ENCODE measurements around the gene MTG2. TPM values are rescaled to one million over a fixed set of nuclear protein-coding genes. Genes with fewer than 3 reads are reported as not detected.
A peak's percentile ranks its signal among the peaks of the same experiment; 100 is the strongest.

The MTG2 gene
- total RNA-seq, 3 donors from 2014 or later: 38.3 to 57.6 (median 49.8) TPM

DNA sequence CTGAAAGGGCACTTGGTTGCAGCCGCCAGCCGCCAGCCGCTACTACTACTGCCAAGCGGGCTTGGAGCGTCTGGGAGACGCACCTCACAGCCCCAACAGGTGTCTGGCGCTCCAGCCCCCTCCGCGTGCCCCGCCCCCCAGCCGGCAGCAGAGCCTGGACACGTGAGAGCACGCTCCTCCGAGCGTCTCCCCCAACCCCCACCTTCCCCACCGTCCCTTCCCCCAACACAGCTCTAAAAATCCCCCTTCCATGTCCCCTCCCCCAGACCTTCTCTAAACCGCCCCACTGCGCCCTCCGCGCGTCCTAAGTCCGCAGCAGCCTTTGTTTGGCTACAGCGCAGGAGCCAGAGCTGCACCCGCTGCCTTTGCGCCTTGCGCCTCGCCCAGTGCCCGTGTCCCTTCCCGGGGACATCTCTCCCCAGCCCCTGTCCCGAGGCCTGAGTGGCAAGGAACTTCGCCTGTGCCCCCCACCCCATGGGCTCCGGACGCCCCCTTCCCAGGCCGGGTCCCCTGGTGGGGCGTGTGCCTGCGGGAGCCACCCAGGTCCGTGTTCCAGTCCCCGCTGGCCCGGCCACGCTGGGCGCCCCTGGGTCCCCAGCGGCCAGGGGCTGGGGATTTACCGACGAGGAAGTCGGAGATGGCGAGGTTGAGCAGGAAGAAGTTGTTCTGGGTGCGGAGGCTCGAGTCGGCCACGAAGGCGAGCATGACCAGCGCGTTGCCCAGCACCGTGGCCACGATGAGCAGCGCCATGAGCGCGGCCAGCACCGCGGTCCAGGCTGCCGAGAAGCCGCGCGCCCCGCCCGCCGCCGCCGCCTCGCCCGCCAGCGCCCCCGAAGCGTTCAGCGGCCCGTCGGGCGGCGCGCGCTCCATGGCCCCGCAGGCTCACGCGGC is 36.5 kb downstream of the MTG2 start:
- no peaks in the 10 kb centered on the region for H3K36me3 Mint-ChIP-seq (ENCODE audit: insufficient read depth)
- peak; percentile 42 to 49 for ATAC-seq

DNA sequence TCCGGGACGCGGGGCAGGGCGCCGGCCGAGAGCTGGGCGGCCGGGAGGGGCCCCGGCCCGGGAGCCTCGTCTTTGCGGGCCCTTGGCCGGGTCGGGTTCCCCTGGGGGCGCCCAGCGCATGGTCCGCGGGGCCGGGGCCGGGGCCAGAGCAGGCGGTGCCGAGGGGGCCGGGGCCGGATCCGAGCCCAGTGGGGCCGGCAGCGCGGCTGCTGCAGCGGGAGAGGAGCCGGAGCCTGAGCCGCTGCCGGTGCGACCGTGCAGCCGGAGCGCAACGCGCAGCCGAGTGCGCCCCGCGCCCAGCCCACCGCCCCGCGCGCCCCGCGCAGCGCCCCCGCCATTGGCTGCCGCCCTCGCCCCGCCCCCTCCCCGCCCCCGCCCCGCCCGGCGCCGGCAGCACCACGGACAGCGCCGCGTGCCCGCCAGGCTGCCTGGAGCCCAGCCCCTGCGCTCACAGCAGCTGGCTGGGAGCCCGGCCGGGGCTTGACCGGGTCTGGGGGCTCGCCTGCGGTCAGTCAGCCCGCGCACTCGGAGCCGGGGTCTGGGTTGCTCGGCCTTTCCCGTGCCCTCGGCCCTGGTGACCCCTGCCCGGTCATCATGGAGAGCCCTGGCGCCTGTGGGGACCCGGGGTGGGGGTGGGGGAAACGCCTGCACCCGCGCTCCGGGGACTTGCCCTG is 37.3 kb downstream of the MTG2 start, which contains the start of gene HRH3:
Gene HRH3, minus strand, starts transcription at position 287 of the 674 bp plus-strand sequence. CDS start 308 bp downstream, outside the sequence.
- peaks cover 70% of the 10 kb centered on the region for H3K27me3 Mint-ChIP-seq (ENCODE audit: low read depth)

More for the DNA sequence above, 36.5 kb downstream of the MTG2 start:
- H3K27me3 Mint-ChIP-seq (ENCODE audit: low read depth): peaks cover 66% of the 10 kb centered on the region
- H3K4me1 Mint-ChIP-seq (ENCODE audit: low read depth): peaks cover 7% of the 10 kb centered on the region
- no peak for DNase-seq
- no peaks in the 10 kb centered on the region for H3K9me3 Mint-ChIP-seq
- H3K4me3 Mint-ChIP-seq: no peak overlapping the region

DNA sequence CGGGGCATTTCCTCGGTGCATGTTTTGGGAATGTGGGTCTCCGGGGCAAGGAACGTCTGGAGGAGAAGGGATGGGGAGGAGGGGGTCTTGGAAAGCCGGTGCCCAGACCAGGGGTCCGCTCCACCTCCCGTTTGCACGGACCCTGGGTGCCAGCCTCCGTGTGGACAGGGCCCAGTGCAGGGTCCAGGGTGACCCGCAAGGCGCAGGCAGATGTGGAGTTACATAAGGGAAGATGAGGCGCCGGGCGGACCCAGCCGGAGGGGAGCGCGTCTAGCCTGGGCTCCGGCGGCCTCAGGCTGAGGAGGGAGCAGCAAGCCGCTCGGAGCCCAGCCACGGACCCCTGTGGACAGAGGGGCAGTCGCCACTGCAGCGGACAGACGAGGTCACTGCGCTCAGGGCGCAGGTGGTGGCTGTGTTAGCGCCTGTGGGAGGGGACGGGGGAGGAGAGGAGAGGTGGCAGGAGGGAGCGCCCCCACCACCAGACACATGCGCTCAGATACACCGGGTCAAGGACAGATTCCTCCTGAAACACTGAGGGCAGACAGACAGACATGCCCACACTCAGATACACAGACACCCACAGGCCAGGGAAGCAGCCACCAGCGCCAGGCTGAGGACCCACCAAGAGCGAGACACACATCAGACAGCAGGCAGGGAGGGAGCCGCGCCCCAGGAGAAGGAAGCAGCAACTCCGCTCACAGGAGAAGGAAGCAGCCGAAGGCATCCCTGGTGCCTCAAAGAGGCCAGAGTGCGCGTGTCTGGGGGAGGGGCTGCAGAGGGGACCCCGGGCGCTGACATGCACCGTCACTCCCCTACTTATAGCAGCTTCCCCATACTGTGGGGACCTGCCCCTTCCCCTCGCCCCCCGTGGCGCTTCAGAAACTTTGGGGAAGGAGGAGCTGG is 38.1 kb downstream of the MTG2 start:
- peaks cover 7% of the 10 kb centered on the region for H3K4me1 Mint-ChIP-seq (ENCODE audit: low read depth)
- no peak for DNase-seq
- H3K27me3 Mint-ChIP-seq (ENCODE audit: low read depth): peaks cover 73% of the 10 kb centered on the region
- H3K4me3 Mint-ChIP-seq: peak overlapping the region; percentile 13
- no peaks in the 10 kb centered on the region for H3K9me3 Mint-ChIP-seq
- no peaks in the 10 kb centered on the region for H3K36me3 Mint-ChIP-seq (ENCODE audit: insufficient read depth)
- ATAC-seq: no peak

More for the DNA sequence above, 37.3 kb downstream of the MTG2 start, which contains the start of gene HRH3:
- peak; percentile 77 to 83 for ATAC-seq
- Mint-ChIP-seq H3K4me3 (peak within 1 kb of the TSS; percentile 13), H3K36me3 (ENCODE audit: insufficient read depth) (no peaks in the 10 kb centered on the region), H3K9me3 (no peaks in the 10 kb centered on the region), H3K4me1 (ENCODE audit: low read depth) (peaks cover 7% of the 10 kb centered on the region)
- DNase-seq: peak; percentile 29

DNA sequence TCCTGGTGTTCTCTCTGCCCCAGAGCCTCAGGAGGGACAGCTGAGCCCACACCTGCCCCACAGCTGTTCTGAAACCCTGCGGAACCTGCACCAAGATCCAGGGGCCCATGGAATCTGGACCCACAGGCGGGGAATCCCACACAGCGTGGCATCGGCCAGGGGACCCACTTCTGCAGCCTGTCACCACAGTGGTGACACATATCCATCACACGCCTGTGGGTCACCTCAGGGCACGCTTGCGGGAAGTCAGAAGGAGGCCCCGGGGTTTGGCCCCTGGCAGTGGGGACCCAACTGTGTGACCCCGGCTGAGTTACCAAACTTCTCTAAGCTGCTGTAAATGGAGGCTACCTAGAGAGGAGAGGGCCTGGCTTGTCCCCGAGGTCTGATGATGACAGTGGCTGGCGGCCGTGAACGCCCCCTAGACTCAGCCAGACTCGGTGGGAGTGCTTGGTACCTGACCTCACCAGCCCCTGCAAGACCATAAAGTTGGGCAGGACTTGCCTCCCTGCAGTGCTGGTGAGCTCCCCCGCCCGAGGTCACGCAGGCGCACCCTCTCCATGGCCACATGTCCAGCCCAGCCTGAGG is 39.5 kb downstream of the MTG2 start:
- DNase-seq (no peak), ATAC-seq (no peak)
- H3K9me3 Mint-ChIP-seq: no peaks in the 10 kb centered on the region
- peaks cover 7% of the 10 kb centered on the region for H3K4me1 Mint-ChIP-seq (ENCODE audit: low read depth)
- H3K4me3 Mint-ChIP-seq: no peak overlapping the region
- peaks cover 67% of the 10 kb centered on the region for H3K27me3 Mint-ChIP-seq (ENCODE audit: low read depth)
- H3K36me3 Mint-ChIP-seq (ENCODE audit: insufficient read depth): no peaks in the 10 kb centered on the region

DNA sequence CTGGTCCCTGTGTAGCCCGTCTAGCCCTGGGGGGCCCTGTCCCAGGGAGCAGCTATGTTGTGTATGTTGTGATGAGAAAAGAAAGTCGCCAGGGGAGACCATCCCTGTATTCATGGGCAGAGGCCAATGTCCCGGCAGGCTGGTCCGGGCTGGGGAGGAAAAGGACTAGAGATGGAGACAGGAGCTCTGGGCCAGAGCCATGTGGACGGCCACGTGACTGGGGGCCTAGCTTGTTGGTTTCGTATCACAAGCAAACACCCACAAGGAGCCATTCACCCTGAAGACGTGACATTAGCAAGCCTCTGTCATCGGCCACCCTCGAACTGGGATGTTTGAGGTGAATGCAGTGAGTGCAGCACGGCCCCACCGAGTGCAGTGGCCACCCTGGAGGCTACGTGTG is 40.1 kb downstream of the MTG2 start:
- H3K36me3 Mint-ChIP-seq (ENCODE audit: insufficient read depth): no peaks in the 10 kb centered on the region
- peaks cover 63% of the 10 kb centered on the region for H3K27me3 Mint-ChIP-seq (ENCODE audit: low read depth)
- H3K9me3 Mint-ChIP-seq: no peaks in the 10 kb centered on the region
- ATAC-seq (no peak), DNase-seq (no peak)
- H3K4me3 Mint-ChIP-seq: no peak overlapping the region
- peaks cover 7% of the 10 kb centered on the region for H3K4me1 Mint-ChIP-seq (ENCODE audit: low read depth)

DNA sequence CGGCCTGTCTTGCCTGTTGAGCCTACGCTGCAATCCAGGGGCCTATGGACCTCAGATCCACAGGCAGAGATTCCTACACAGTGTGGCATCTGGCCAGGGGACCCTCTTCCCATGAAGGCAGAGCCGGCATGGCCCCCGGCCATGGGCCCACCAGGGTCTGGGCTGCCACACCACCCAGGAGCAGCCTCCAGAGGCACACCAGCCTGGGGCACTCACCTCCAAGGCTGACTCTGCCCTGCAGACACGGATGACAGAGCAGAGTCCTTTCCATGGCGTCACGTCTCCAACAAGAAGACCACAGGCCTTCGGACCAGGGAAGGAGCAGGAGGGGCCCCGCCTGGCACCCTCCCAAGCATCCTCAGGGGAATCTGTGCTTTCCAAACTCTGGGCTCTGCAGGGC is 40.7 kb downstream of the MTG2 start:
- Mint-ChIP-seq H3K27me3 (ENCODE audit: low read depth) (peaks cover 59% of the 10 kb centered on the region), H3K4me1 (ENCODE audit: low read depth) (peaks cover 7% of the 10 kb centered on the region), H3K36me3 (ENCODE audit: insufficient read depth) (no peaks in the 10 kb centered on the region), H3K9me3 (no peaks in the 10 kb centered on the region), H3K4me3 (no peak overlapping the region)
- ATAC-seq (no peak), DNase-seq (no peak)

DNA sequence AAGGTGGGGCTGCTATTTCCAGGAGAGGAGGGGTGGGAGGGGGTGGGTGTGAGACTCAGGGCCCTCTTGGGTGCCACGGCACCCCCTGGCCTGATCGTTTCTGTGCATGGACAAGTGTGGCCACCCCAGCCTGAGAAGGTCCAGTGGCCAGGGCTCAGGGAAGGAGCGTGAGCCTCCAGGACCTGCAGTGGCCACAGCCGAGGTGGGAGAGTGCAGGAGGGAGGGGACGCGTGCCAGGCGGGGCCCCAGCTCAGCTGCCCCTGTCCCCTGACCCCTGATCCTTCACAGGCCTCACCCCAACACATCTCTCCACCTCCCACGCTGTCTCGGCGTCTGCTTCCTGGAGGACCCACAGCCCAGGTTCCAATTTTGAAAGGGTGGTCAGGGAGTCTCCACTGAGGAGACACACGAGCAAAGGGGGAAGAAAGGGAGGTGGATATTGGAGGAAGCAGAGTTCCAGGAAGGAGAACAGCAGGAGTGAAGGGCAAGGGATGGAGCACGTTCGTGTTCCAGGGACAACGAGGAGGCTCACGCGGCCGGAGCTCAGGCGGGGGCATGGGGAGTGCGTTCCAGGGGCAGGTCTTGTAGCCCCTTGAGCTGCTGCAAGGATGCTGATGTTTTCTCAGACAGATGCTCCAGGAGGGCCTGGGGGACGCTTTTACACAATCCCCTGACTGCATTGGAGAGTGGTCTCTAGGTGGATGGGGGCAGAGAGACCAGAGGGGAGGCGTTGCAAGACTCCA is 41.5 kb downstream of the MTG2 start:
- H3K36me3 Mint-ChIP-seq (ENCODE audit: insufficient read depth): no peaks in the 10 kb centered on the region
- no peaks in the 10 kb centered on the region for H3K9me3 Mint-ChIP-seq
- H3K4me1 Mint-ChIP-seq (ENCODE audit: low read depth): peaks cover 4% of the 10 kb centered on the region
- no peak for ATAC-seq
- DNase-seq: no peak
- H3K4me3 Mint-ChIP-seq: no peak overlapping the region
- H3K27me3 Mint-ChIP-seq (ENCODE audit: low read depth): peaks cover 52% of the 10 kb centered on the region

DNA sequence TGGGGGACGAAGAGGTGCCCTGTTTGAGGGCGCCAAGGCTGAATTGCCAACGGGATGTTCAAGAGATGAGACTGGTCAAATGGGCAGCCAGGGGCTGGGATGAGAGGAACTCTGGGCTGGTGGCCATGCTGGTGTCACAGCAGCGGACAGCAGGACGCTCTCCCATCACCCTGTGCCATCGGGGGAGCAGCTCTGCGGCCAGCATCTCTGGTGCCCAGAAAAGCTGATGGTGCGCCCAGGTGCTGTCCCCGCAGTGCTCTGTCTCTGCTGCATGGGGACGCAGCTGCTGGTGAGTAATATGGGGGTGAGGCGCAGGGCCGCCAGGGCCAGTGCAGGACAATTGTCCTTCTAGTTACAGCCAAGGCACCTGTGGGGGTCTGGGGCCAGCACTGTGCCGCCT is 42.2 kb downstream of the MTG2 start:
- H3K4me3 Mint-ChIP-seq: no peak overlapping the region
- no peaks in the 10 kb centered on the region for H3K9me3 Mint-ChIP-seq
- H3K36me3 Mint-ChIP-seq (ENCODE audit: insufficient read depth): no peaks in the 10 kb centered on the region
- peaks cover 4% of the 10 kb centered on the region for H3K4me1 Mint-ChIP-seq (ENCODE audit: low read depth)
- DNase-seq: no peak
- H3K27me3 Mint-ChIP-seq (ENCODE audit: low read depth): peaks cover 51% of the 10 kb centered on the region
- no peak for ATAC-seq

DNA sequence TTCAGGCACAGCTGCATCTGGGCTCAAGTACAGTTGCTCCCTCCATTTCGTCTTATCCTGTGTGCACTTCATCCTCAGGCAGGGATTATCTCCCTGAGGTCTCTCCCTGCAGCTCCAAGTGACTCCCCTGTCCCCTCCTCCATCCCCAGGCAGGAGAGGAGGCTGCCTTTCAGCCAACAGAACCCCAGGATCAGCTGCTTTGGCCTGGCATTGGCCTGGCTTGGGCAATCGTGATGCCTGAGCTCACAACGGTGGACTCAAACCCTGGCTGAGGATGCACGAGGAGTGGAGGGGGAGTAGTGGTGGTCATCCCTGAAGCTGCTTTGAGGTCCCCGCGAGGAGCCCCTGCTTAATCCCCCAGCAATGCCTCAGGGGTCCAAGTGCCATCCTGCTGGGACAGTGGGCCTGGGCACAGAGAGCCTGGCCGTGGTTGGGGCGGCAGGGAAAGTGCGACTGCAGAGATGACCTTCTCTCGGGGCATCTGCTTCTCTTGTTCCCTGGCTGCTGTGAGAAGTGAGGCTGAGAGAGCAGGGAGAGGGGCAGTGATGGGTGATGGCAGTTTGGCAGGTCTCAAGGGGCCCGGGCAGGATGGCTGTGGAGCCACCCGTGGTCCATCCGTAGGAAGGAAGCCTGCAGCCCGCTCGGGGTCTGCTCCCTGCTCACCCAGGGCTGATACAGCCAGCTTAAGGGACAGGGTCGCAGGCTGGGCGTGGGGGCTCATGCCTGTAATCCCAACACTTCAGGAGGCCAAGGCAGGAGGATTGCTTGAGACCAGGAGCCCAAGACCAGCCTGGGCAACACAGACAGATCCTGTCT is 43.2 kb downstream of the MTG2 start:
- ATAC-seq (no peak), DNase-seq (no peak)
- no peaks in the 10 kb centered on the region for H3K9me3 Mint-ChIP-seq
- peaks cover 46% of the 10 kb centered on the region for H3K27me3 Mint-ChIP-seq (ENCODE audit: low read depth)
- H3K36me3 Mint-ChIP-seq (ENCODE audit: insufficient read depth): no peaks in the 10 kb centered on the region
- peaks cover 1% of the 10 kb centered on the region for H3K4me1 Mint-ChIP-seq (ENCODE audit: low read depth)
- no peak overlapping the region for H3K4me3 Mint-ChIP-seq

DNA sequence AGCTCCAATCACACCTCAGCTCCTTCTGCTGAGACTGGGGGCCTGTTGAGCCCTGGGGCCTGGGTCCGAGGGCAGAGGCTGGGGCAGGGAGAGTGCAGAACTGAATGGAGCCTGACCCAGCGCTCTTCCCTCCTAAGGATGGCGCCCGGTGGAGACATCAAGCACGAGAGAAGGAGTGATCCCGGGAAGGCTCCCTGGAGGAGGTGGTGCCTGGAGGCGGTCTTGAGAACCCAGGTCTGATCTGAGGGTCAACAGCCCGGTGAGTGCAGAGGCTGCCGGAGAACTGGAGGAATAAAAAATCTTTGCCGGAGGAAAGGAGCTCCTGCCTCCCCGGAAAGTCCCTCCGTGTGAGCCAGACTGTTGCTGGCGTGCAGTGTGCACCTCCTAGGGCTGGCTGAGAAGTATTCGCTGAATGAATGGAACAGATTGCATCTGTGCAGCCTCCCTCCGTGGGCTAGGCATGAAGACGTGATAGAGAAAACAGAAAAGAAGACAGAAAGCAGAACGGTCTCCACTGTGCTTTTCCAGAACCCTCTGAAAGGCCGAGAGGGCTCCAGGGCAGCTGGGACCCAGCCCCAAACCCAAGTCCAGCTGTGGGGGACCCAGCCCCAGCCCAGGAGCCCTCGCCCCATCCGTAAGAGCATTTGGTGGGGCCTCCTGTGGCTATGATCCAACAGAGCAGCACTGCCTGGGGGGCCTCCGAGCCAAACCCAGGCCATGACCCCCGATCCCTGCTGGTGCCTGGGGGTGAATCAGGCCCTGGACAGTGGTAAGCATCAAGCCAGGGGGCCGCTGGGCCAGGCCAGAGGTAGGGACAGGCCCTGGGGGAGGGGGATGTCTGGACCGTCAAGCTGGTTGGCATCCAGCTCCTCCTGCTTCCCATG is 44.1 kb downstream of the MTG2 start:
- DNase-seq (no peak), ATAC-seq (no peak)
- Mint-ChIP-seq H3K36me3 (ENCODE audit: insufficient read depth) (no peaks in the 10 kb centered on the region), H3K27me3 (ENCODE audit: low read depth) (peaks cover 36% of the 10 kb centered on the region), H3K4me3 (no peak overlapping the region), H3K4me1 (ENCODE audit: low read depth) (no peaks in the 10 kb centered on the region), H3K9me3 (no peaks in the 10 kb centered on the region)

DNA sequence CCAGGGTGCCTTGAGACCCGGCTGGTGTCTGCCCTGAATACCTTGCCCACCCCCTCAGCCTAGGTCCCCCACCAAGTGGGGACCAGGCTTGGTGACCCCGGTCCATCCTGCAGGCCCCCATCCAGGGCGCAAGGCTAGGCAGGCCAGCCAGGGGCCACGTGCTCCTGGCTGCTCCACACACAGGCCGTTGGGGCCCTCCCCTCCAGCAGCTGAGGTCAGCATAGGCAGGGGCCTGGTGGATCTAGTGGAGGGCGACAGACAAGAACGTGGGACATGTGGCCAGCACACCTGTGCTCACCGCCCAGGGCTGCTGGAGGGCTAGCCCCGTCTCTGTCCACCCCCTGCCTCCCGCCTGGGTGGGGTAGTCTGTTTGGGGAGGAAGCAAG is 44.8 kb downstream of the MTG2 start:
- ATAC-seq: no peak
- H3K9me3 Mint-ChIP-seq: no peaks in the 10 kb centered on the region
- H3K36me3 Mint-ChIP-seq (ENCODE audit: insufficient read depth): no peaks in the 10 kb centered on the region
- no peaks in the 10 kb centered on the region for H3K4me1 Mint-ChIP-seq (ENCODE audit: low read depth)
- H3K4me3 Mint-ChIP-seq: no peak overlapping the region
- DNase-seq: no peak
- H3K27me3 Mint-ChIP-seq (ENCODE audit: low read depth): peaks cover 33% of the 10 kb centered on the region
